Fibroblast of villous mesenchyme (primary cell): ENCODE results near the gene GPR15LG. TPM values are rescaled to one million over a fixed set of nuclear protein-coding genes. Genes with fewer than 3 reads are reported as not detected.
"Not testable (repeated sequence)": the region's sequence is repeated elsewhere in the genome, so short reads cannot be mapped to it uniquely, and the experiment has no call there.

Source experiments
- DNase-seq: peaks from one replicate; pipeline ENCODE4 v3.0.0-alpha.2; 2010; ENCODE audit warnings: low read depth
- H3K4me3 ChIP-seq: 2 replicates; pipeline ENCODE4 v1.5.1; 2011; ENCODE audit warnings: low read depth, mild to moderate bottlenecking, low read length
- CTCF ChIP-seq: IDR thresholded peaks from 2 replicates; pipeline ENCODE4 v1.5.1; 2012; ENCODE audit warnings: low read depth, mild to moderate bottlenecking, low read length; ENCODE audit not compliant: insufficient read depth
- total RNA-seq: library from RNA; depleted of rRNA; stranded (reverse); fragments of >200 nt; gene quantifications from 2 replicates; pipeline ENCODE4 v1.2.3, GENCODE V29; 2012

Gene GPR15LG
- total RNA-seq, 1 donor: not detected

GRCh38 chr10:84160663-84161362, 12.8 kb upstream of the GPR15LG start:
- no peak for DNase-seq
- no peak overlapping the region for H3K4me3 ChIP-seq
- TF ChIP-seq CTCF: no peak

GRCh38 chr10:84163996-84164395, 9.6 kb upstream of the GPR15LG start:
- no peak for TF ChIP-seq CTCF
- DNase-seq: no peak
- no peak overlapping the region for H3K4me3 ChIP-seq

GRCh38 chr10:84164442-84164841, 9.2 kb upstream of the GPR15LG start:
- H3K4me3 ChIP-seq: no peak overlapping the region
- no peak for DNase-seq
- no peak for TF ChIP-seq CTCF

GRCh38 chr10:84166620-84167288, 6.8 kb upstream of the GPR15LG start:
- no peak for TF ChIP-seq CTCF
- no peak for DNase-seq
- H3K4me3 ChIP-seq: no peak overlapping the region

- not testable (repeated sequence) for H3K4me3 ChIP-seq, DNase-seq
These were observed 6.3 kb upstream of the GPR15LG start for GRCh38 chr10:84167289-84167653.

- DNase-seq: not testable (repeated sequence)
These were observed 5.2 kb upstream of the GPR15LG start for GRCh38 chr10:84168382-84168781.

GRCh38 chr10:84171237-84171636, 2.4 kb upstream of the GPR15LG start:
- not testable (repeated sequence) for H3K4me3 ChIP-seq, DNase-seq

More at GRCh38 chr10:84168382-84168781, 5.2 kb upstream of the GPR15LG start:
- not testable (repeated sequence) for H3K4me3 ChIP-seq

- not testable (repeated sequence) for DNase-seq, H3K4me3 ChIP-seq
These were observed 1.7 kb upstream of the GPR15LG start for GRCh38 chr10:84171700-84172466.
